Activated CD4-positive, alpha-beta memory T cell treated with anti-CD3 and anti-CD28 coated beads, Interleukin-2, amount 10 ng/mL, durations not matched to agents 7 days and 5 days (primary cell): ENCODE results near the gene NSMCE1. TPM values are rescaled to one million over a fixed set of nuclear protein-coding genes. Genes with fewer than 3 reads are reported as not detected.

Source experiments
- CTCF ChIA-PET: fragments of 350-600 bp; sonication (Branson Sonifier 250); formaldehyde crosslinking; loops from one replicate; lab custom pipeline; 2021; ENCODE audit warnings: antibody characterized with exemption, inconsistent platforms; lab: Charles Lee
- POLR2A ChIA-PET: fragments of 350-600 bp; sonication (Branson Sonifier 250); formaldehyde crosslinking; loops from one replicate; lab custom pipeline; 2021; ENCODE audit warnings: antibody characterized with exemption; lab: Charles Lee
- DNase-seq: peaks from one replicate; pipeline ENCODE4 v3.0.0-alpha.2; 2020
- H3K27ac Mint-ChIP-seq: one replicate; pipeline ENCODE4 v1.8.0; 2021; ENCODE audit warnings: mild to moderate bottlenecking, mixed read lengths
- H3K27me3 Mint-ChIP-seq: one replicate; pipeline ENCODE4 v1.8.0; 2021; ENCODE audit warnings: mixed read lengths
- H3K36me3 Mint-ChIP-seq: one replicate; pipeline ENCODE4 v1.8.0; 2021; ENCODE audit warnings: low read depth, mixed read lengths
- H3K4me1 Mint-ChIP-seq: one replicate; pipeline ENCODE4 v1.8.0; 2021; ENCODE audit warnings: mixed read lengths
- H3K4me3 Mint-ChIP-seq: one replicate; pipeline ENCODE4 v1.8.0; 2021; ENCODE audit warnings: mild to moderate bottlenecking, mixed read lengths
- H3K9me3 Mint-ChIP-seq: one replicate; pipeline ENCODE4 v1.8.0; 2021; ENCODE audit warnings: mixed read lengths
- total RNA-seq, 2 experiments: library from RNA; stranded (reverse); gene quantifications; one replicate each; pipeline ENCODE4 v1.2.3, GENCODE V29; 2021

The NSMCE1 gene
- total RNA-seq, 2 experiments from 2014 or later: 100 to 106 TPM

DNA sequence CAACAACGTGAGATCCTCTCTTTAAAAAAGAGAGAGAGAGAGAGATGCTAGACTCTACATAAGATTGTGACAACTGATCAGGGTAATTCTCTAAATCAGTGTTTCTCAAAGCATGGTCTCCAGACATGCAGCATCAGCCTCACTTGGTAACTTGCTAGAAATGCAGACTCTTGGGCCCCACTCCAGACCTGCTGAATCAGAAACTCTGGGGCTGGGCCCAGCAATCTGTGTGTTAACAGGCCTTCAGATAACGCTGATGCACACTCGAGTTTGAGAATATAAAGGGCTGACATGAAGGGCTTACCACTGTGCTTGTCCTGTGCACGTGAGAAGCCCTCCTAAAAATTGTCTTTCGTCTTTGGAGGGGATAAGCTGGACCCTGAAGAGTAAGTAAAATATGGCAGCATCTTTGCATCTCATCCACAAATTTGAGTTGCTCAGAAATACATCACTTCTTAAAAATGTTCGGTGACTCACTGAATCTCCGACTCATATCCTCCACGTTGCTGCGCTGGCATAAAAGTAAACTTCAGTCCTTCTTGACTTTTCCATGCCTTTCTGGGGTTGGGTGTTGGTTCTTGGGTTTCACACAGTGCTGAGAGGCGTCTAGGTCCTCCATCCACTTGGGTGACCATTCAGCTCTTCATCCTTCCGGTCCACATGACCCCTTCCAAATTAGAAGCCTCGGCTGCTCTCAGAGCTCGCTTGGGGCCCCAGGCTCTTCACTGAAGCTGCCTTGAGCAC is 91.4 kb downstream of the NSMCE1 start:
- Mint-ChIP-seq H3K27me3 (peaks cover 4% of the 10 kb centered on the region), H3K9me3 (peaks cover under 1% of the 10 kb centered on the region), H3K4me3 (no peak overlapping the region), H3K36me3 (peaks cover under 1% of the 10 kb centered on the region), H3K4me1 (peaks cover 58% of the 10 kb centered on the region), H3K27ac (peak overlapping the region; percentile 21)
- CTCF ChIA-PET: interaction anchor here (0.6 to 5.5 kb wide), 8 partner anchors 19 to 281 kb away, joined by 3 to 99 read pairs (median 14); no protein-coding TSS in a partner anchor
- POLR2A ChIA-PET: interaction anchor here (0.7 to 3.4 kb wide), 5 partner anchors 26 to 189 kb away, joined by 3 to 29 read pairs (median 3); partner anchors contain the start of gene KDM8
- no peak for DNase-seq

GRCh38 chr16:27175888-27176287 is 92.7 kb downstream of the NSMCE1 start:
- peaks cover 10% of the 10 kb centered on the region for H3K9me3 Mint-ChIP-seq
- peaks cover 68% of the 10 kb centered on the region for H3K4me1 Mint-ChIP-seq
- H3K27ac Mint-ChIP-seq: no peak overlapping the region
- H3K4me3 Mint-ChIP-seq: no peak overlapping the region
- POLR2A ChIA-PET: interaction anchor here (1.0 to 5.5 kb wide), 3 partner anchors 28 to 142 kb away, joined by 3 to 21 read pairs (median 5); partner anchors contain the start of gene KDM8
- no peak for DNase-seq
- CTCF ChIA-PET: no interaction called here
- no peaks in the 10 kb centered on the region for H3K27me3 Mint-ChIP-seq
- peaks cover 11% of the 10 kb centered on the region for H3K36me3 Mint-ChIP-seq

Other genes starting within 250 kb of the NSMCE1 start
- gene C16orf82, start 201.8 kb downstream of the NSMCE1 start, total RNA-seq: not detected
- gene KDM8, start 65.2 kb downstream of the NSMCE1 start, total RNA-seq: 10 to 100 TPM; 12.7 to 14.3 TPM
- 100 to 1,000 TPM; 257 to 268 TPM for gene IL4R, start 45.2 kb upstream of the NSMCE1 start, total RNA-seq
- 10 to 100 TPM; 29.2 to 29.5 TPM for gene IL21R, start 133.4 kb upstream of the NSMCE1 start, total RNA-seq